Left renal pelvis (tissue), 4 donors: Measurements from ENCODE around the gene EAPP. TPM values are rescaled to one million over a fixed set of nuclear protein-coding genes. Genes with fewer than 3 reads are reported as not detected.
"Not testable (repeated sequence)": the region's sequence is repeated elsewhere in the genome, so short reads cannot be mapped to it uniquely, and the experiment has no call there.

Experiments
- DNase-seq, 4 donors: peaks; one replicate each; pipeline ENCODE4 v3.0.0-alpha.2; 2013; ENCODE audit warnings: low read depth in 4 of 4, low spot score in 3 of 4
- polyA plus RNA-seq, 4 donors: library from polyadenylated mRNA; unstranded; fragments of 120-200 nt; gene quantifications; one replicate each; pipeline ENCODE4 v1.2.1, GENCODE V29; 2013; ENCODE audit not compliant: insufficient read length in 4 of 4

Gene EAPP
- 10 to 100 TPM; 50.9 to 79.7 (median 72.2) TPM for polyA plus RNA-seq

- peak; percentile 90 to 95 (median 94) for DNase-seq
Observed at GRCh38 chr14:34539407-34540180, at the start of gene EAPP. EAPP (minus strand) TSS chr14:34539701; CDS start chr14:34539628, 73 bp downstream.

DNA sequence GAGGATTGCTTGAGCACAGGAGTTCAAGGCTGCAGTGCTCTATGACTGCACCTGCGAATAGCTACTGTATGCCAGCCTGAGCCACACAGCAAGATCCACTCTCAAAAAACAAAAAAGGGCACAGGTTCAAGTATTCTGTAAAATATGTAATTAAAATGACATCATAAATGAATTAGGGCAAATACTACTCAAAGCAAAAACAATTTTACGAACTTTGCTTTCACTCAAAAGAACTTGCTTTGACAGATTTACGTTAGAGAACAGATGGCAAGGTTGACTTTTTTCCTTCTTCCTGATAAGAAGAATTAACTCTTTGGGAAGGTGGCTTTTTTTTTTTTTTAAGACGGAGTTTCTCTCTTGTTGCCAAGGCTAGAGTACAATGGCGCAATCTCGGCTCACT lies 44.0 kb upstream of the EAPP start:
- DNase-seq, result no peak

GRCh38 chr14:34582117-34582680 lies 42.7 kb upstream of the EAPP start:
- no peak for DNase-seq

DNA sequence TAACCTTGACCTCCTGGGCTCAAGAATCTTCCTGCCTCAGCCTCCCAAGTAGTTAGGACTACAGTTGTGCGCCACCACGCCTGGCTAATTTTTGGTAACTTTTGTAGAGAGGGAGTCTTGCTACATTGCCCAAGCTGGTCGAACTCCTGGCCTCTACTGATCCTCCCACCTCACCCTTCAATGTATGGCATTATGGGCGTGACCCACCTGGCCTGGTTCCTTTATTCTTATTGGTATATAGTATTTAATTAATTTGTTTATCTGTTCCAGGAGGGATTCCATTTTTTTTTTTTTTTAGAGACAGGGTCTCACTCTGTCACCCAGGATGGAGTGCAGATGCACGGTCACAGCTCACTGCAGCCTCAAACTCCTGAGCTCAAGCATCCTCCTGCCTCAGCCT lies 40.9 kb upstream of the EAPP start:
- no peak for DNase-seq

GRCh38 chr14:34571771-34572170 lies 32.3 kb upstream of the EAPP start:
- no peak for DNase-seq

DNA sequence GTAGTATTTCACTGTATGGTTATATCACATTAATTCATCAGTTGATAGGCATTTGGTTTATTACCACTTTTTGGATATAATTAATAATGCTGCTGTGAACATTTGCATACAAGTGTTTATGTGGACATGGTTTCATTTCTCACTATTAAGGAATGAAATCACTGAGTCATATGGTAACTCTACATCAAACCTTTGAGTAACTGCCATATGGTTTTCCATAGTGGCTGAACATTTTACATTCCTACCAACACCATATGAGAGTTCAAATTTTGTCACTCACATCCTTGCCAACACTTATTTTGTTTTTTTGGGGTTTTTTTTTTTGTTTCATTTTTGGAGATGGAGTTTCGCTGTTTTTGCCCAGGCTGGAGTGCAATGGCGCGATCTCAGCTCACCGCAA lies 30.2 kb upstream of the EAPP start:
- no peak for DNase-seq

DNA sequence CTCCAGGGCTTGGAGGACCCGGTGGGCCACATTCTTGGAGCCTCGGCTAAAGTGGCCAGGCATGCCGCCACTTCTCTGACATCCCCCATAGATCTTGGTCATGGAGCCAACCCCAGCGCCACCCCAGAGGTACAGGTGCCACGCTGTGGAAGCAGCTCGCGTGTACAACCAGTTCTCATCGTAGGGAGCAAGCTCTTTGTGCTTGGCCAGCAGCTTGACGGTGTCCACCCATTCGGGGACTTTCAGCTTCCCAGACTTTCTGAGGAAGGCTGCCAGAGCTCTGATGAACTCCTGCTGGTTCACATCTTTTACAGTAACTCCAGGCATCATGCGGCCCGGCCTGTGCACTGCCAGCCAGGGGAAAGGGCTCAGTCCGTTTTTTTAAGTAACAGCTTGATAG lies 29.3 kb upstream of the EAPP start:
- no peak for DNase-seq

DNA sequence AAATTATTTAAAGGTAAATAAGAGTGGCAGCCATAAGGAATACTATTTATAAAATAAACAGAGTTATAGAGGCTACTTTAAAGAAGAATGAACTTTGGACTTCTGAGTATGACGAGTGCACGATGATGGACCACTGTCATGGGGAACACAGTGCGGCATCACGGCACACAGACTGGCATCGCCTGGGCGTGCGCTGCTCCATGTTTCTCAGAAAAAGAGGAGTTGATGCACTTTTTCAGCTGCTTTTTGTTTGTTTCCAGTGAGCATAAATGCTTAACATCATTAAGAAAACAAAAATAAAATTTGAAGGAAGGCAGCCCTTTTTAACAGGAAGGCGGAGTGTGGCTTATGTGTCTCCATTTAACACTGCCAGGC lies 23.3 kb upstream of the EAPP start:
- DNase-seq, result no peak

- DNase-seq, result not testable (repeated sequence)
Observed at GRCh38 chr14:34562037-34562775, 22.7 kb upstream of the EAPP start.

- not testable (repeated sequence) for DNase-seq
Observed at GRCh38 chr14:34556498-34556829, 17.0 kb upstream of the EAPP start.

- DNase-seq, result not testable (repeated sequence)
Observed at GRCh38 chr14:34555583-34556497, 16.3 kb upstream of the EAPP start.

DNA sequence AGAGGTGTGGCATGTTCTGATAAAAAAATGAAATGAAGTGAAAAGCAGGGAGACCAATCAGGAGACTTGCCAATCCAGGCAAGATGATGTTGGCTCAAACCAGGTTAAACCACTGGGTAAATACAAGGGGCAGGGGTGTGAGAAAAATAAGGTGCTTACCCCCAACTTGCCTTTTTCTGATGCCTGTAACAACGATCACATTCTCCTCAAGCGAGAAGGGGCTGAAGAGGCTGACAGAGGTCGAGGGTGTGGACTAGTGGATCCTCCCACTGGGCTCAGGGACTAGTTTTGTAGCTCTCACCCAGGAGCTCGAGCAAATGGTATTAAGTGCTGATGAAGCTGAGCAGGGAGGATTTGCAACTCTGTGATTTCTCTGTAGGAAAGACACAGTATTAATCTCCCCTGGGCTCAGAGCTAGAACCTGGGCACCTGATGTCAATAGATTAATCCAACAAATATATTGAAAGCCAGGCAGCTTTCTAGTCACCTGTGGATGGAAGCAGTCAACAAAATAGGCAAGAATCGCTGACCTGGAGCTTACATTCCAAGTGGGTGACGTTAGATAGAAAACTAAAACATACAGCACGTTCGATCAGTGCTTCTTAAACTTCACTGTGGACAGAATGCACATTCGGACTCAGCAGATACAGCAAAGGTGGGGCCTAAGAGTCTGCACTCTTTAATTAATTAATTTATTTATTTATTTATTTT lies 15.2 kb upstream of the EAPP start:
- no peak for DNase-seq

DNA sequence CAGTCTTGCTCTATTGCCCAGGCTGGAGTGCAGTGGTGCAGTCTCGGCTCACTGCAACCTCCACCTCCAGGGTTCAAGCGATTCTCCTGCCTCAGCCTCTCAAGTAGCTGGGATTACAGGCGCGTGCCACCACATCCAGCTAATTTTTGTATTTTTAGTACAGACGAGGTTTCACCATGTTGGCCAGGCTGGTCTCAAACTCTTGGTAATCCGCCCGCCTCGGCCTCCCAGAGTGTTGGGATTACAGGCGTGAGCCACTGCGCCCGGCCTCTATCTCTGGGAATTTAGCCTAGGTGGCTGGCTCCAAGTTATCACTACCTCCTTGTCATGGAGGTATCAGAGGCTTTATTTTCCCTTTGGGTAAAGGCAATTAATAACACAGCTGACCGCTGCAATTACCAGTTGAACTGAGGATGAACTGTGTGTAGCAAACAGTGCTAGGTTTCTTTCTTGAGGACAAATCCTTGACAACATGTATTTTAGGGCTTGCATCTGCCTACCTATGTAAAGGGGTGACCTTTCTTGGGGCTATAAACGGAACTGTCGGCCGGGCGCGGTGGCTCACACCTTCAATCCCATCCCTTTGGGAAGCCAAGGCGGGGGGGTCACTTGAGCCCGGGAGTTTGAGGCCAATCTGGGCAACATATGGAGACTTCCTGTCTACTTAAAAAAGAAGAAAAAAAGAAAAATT lies 9.9 kb upstream of the EAPP start:
- DNase-seq, result not testable (repeated sequence)

DNA sequence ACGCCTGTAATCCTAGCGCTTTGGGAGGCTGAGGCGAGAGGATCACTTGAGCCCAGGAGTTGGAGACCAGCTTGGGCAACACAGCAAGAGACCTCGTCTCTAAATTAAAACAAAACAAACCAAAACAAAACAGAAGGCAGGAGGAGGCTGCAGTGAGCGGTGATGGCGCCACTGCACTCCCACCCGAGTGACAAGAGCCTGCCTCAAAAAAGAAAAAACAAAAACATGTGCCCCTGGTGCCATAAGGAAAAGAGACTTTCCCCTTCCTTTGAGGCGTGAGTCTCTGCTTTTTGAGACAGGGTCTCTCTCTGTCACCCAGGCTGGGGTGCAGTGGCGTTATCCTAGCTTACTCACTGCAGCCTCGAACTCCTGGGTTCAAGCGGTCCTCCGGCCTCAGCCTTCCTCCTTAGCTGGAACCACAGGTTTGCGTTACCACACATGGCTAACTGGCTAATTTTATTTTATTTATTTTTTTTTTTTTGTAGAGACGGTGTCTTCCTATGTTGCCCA lies 9.0 kb upstream of the EAPP start:
- DNase-seq, result no peak

- DNase-seq, result not testable (repeated sequence)
Observed at GRCh38 chr14:34547136-34547520, 7.6 kb upstream of the EAPP start.

DNA sequence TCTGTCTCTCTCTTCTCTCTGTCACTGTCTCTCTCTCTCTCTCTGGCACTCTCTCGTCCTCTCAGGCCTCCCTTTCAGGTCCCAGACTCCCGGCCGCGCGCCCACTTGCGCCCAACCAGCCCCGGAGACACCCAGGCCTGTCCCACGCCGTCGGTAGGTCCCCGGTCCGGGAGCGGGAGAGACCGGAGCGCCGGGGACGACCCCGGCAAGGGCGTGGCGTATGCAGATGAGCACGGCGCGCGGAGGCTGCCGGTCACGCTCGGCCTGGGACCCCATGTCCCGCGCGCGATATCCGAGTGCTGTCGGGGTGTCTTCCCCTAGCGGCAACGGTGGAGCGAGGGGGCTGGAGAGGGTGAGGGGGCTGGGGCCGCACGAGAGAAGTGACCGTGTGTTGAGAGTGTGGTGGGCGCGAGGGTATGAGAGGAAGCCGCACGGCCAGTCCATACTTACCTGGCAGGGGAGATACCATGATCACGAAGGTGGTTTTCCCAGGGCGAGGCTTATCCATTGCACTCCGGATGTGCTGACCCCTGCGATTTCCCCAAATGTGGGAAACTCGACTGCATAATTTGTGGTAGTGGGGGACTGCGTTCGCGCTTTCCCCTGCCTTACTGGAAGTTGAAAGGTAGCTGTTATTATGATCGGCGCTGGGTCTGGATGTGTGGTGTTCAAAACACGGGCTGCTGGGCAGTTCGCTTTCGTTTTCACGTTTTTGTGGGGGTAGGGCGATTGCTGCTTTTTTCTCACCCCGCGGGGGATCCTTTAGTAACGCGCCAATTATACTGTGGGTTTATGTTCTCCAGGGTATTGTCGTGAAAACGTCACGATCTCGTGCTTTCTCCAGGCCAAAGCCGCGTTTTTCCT lies 7.0 kb upstream of the EAPP start:
- DNase-seq, result not testable (repeated sequence)

GRCh38 chr14:34540181-34541059 lies 919 bp upstream of the EAPP start:
- DNase-seq, result not testable (repeated sequence)
